Sigmoid colon (tissue), 4 donors: ENCODE data around the gene TOGARAM2.

Experiments used
- CTCF ChIP-seq, 4 experiments: fragments of 450-650 bp in 3 of 4; fragments of 200-600 bp in 1 of 4; IDR thresholded peaks; one replicate each; pipeline ENCODE4 v1.5.1; 2016 to 2019; ENCODE audit warnings: antibody characterized with exemption in 4 of 4, mild to moderate bottlenecking in 3 of 4, moderate library complexity in 2 of 4
- EP300 ChIP-seq, 4 donors: sonication (generic); formaldehyde crosslinking; IDR thresholded peaks; one replicate each; pipeline ENCODE4 v1.6.1; 2017; ENCODE audit warnings: antibody characterized with exemption in 4 of 4
- POLR2AphosphoS5 ChIP-seq, 4 donors: sonication (generic); formaldehyde crosslinking; IDR thresholded peaks; one replicate each; pipeline ENCODE4 v1.6.1; 2017; ENCODE audit warnings: antibody characterized with exemption in 4 of 4

GRCh38 chr2:29033172-29033571 lies 52.1 kb downstream of the TOGARAM2 start:
- TF ChIP-seq CTCF (IDR thresholded peaks at IDR 0.05), result no peak
- TF ChIP-seq POLR2AphosphoS5 (IDR thresholded peaks at IDR 0.05), result no peak
- TF ChIP-seq EP300 (IDR thresholded peaks at IDR 0.05), result no peak
